CD4-positive, alpha-beta T cell treated with Interleukin-21 for 1 hour (primary cell): ENCODE data around the gene HSPA4.
"Not testable (repeated sequence)": the region's sequence is repeated elsewhere in the genome, so short reads cannot be mapped to it uniquely, and the experiment has no call there.

Experiments
- DNase-seq: peaks from one replicate; pipeline ENCODE4 v3.0.0-alpha.2; 2020

HSPA4 gene

DNA sequence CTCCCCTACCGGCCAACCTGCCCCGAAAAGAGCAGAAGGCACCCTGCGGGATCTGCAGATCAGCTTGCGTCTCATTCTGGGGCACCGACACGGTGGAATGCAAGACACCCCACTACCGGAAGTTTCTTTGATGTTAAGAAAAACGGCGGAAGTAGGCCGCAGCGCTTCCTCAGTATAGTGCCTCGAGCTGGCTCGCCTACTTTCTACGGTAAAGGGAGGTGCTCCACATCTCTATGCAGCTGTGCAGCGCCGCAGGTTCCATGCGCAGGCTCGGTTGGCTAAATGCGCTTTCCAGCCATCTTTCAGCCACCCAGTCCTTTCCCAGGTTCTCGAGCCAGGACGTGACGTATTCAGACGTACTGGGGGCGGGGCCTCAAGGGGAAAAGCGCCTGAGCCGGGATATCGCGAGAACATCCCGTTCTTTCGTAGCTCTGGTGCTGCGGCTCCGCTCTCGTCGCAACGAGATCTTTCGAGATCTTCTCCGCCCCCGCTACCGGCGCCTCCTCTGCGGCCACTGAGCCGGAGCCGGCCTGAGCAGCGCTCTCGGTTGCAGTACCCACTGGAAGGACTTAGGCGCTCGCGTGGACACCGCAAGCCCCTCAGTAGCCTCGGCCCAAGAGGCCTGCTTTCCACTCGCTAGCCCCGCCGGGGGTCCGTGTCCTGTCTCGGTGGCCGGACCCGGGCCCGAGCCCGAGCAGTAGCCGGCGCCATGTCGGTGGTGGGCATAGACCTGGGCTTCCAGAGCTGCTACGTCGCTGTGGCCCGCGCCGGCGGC is at the start of gene HSPA4:
Gene HSPA4 (plus strand): TSS at position 472 of the 775 bp plus-strand sequence. CDS start 238 bp downstream, at position 710.
- DNase-seq, result peak; percentile 98

DNA sequence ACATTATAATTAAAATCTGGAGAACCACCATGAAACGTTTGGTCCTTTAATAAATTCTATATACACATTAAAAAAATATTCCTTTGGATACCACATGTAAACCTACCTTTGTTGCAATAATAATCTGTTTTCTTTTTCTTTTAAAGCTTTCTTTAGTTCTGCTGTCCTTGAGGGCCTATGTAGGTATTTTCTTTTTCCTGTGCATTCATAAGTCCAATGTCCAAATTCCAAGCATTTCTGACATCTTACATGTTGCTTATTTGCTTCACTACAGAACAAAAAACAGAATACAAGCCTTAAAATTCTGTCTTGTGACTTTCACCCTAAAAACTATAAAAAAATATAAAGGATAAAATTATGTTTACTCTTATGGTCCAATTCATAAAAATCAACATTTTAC is 45.2 kb upstream of the HSPA4 start:
- no peak for DNase-seq

DNA sequence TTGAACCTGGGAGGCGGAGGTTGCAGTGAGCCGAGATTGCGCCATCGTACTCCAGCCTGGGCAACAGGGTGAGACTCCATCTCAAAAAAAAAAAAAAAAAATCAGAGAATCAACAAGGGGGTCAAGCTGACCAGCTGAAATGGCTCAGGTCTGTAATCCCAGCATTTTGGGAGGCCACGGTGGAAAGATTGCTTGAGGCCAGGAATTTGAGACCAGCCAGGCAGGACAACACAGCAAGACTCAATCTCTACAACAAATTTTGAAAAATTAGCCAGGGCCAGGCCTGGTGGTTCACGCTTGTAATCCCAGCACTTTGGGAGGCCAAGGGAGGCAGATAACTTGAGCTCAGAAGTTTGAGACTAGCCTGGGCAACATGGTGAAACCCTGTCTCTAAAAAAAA is 43.4 kb upstream of the HSPA4 start:
- DNase-seq, result not testable (repeated sequence)

DNA sequence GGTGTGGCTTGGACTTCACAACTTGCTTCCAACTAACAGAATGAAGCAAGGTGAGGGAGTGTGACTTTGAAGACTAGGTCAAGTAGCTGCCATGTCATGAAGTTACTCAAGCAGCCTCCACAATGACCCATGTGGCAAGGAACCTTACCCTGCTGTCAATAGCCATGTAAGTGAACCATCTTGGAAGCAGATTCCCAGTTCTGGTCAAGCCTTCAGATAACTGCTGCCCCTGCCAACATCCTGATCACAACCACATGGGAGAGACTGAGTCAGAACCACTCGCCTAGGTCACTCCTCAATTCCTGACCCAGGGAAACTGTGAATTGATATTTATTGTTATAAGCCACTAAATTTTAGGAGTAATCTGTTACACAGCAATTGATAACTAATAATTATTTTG is 36.3 kb upstream of the HSPA4 start:
- DNase-seq, result no peak

DNA sequence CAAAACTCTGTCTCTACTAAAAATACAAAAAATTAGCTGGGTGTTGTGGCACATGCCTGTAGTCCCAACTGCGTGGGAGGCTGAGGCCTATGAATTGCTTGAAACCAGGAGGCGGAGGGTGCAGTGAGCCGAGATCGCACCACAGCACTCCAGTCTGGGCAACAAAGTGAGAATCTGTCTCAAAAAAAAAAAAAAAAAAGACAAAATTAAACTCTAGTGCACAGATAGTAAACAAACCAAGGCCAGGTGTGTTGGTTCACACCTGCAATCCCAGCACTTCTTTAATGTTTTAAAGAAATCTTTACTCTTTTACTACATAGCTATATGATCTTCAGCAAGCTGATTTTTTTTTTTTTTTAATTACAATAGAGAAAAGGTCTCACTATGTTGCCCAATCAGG is 33.8 kb upstream of the HSPA4 start:
- DNase-seq, result no peak

DNA sequence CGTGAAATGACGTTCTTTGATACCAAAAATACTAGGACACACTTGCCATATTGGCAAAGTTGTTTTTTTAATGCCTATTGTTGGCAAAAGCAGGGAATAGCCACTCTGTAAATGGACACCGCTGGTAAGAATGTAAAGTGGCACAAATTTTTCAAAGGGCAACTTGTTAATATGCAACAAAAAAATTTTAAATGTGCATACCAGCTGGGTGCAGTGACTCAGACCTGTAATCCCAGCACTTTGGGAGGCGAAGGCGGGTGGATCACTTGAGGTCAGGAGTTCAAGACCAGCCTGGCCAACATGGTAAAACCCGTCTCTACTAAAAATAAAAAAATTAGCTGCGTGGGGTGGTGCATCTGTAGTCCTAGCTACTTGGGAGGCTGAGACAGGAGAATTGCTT is 32.3 kb upstream of the HSPA4 start:
- DNase-seq, result not testable (repeated sequence)

DNA sequence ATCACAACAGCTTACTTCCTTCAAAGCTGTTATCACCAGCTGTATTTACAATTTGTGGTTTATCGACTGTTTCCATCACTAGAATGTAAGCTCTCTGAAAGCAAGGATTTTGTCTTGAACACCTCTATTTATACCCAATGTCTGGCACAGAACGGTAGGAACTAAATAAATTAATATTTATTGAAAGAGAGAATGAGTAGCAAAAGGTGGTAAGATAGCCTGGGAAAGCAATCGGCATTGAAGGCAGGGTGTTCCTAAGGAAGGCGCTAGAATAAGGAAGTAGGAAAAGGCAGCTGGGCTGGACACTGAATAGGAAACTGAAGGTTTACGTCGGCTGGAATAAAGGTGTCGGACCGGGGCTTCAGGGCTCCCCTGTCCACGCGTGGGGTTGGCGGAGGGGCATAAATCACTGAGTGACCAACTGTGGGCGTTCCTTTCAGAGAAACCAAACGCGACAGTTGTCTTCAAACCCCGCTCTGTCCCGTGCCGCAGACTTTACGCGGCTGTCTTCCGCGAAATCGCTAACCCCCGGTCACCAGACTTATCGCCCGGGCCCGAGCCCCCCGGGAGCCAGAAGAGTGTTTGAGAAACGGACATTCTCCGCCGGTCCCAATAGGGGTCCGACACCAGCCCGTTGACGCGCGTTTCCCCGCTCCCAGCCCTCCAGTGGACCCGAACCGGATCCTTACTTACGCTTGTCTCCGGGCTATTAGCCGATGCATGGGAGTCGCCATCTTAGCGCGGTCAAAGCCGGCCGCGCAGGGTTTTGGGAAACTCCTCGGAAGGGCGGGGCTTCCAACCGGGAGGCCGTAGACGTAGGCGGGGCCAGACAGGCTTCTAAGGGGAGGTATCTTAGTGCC is 25.8 kb upstream of the HSPA4 start, which contains the start of gene ZCCHC10:
Gene ZCCHC10 (minus strand): TSS at position 746 of the 860 bp plus-strand sequence. CDS start 12 bp downstream, at position 734.
- peak; percentile 94 for DNase-seq

DNA sequence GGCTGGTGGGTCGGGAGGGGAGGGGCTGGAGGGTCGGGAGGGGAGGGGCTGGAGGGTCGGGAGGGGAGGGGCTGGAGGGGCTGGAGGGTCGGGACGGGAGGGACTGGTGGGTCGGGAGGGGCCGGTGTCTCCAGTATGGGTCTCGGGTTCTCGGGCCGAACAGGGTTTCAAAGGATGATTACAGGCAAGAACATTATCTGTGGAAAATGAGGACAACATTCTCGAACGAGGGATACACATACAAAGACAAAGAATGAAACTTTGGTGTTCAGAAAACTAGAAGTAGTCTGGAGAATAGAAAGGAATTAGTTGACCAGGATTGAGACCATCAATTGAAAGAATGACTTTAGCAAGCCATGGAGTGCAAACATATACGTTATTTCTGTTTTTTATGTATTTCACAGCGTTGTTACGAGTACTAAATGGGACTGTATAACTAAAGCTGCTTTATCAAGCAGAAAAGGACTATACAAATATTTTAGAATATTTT is 25.1 kb upstream of the HSPA4 start:
- DNase-seq, result no peak

DNA sequence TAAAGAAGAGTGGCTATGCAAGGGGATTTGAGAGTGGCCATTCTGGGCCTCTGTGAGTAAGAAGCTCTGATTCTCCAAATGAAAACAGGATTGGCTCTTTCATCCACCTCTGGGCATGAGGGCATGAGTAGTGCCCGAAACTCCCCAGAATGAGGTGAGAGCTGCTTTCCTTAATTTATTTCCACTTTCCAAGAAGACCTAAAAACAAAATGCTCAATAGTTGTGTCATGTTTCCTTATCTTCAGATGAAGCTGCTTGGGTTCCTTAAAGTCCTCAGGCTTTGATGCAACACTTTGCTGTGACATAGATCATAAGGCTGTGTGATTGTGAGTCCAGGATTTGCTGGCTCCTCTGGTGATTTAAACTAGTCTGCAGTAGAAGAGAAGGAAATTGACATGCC is 22.4 kb upstream of the HSPA4 start:
- DNase-seq, result no peak

DNA sequence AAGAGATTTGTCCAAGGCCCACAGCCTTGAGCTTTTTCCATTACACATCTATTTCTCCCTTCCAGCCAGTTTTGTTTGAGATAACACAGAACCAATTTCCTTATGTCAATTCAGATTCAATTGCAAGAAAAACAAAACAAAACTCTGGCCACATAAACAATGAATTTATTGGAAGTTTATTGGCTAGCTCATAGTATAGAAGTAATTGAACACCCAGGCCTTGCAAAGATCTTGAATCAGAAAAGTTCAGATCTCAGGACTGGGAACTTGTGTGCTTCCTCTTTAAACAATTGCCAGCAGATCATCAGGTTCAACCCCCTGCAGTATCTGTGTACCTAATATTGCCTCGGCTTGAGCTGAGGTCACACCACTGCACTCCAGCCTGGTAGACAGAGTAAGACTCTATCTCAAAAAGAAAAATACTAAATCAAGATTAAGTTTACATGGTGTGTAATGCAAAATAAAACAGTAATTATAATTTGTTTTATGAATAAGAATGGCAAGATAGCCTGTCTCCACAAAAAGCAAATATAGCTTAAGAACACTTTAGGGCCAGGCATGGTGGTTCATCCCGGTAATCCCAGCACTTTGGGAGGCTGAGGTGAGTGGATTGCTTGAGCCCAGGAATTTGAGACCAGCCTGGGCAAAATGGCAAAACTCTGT is 21.3 kb upstream of the HSPA4 start:
- DNase-seq, result no peak

DNA sequence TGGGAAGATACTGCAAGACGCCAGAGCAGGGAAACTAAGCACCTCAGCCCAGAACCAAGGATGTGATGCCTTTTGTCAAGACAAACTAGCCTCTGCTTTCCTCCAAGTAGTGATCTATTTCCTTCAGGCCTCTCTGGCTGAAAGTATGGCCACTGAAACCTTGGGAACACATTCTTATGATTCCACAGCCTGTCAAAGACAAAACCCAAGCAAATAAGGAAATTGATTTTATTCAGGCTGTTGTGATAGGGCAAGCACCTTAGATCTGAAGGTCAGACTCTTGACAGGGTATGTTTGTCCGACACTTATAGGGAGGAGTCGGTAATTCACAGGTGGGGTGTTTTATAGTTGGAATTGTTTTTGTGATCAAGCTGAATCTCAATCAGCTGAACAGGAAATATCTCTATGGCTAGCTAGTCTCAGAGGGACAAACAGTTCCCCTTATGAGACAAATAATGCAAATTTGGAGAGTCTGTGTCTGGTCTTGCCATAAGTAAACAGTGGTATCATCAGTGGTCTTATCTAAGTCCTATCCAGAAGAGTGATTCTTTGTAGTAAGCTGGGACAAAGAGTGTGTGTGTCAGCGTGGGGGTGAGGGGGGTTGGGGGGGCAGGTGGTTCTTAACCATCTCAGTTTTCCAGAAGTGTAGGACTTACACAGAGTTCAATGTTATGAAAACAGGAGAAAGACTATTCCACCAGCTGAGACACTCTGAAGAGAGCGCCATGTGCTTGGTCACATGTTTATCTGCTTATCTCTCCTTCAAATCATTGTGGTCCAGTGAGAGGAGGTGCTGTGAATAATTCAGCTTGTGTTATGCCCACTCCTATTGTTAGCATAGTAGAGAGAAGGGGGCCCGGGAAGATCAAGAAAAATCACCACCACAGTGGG is 18.7 kb upstream of the HSPA4 start:
- peak; percentile 21 for DNase-seq

DNA sequence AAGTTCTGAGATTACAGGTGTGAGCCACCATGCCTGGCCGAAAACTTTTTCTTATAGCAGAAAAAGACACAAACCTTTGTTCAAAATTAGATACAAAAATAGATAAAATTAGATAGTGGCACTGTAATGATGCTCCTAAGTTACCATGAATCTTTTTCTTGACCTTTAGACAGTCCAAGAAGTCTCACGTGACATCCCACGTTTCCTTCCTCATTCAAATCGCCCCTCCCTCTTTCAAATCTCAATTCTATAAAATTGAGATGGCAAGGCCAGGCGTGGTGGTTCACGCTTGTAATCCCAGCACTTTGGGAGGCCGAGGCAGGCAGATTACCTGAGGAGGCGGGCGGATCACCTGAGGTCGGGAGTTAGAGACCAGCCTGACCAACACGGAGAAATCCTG is 17.7 kb upstream of the HSPA4 start:
- no peak for DNase-seq

DNA sequence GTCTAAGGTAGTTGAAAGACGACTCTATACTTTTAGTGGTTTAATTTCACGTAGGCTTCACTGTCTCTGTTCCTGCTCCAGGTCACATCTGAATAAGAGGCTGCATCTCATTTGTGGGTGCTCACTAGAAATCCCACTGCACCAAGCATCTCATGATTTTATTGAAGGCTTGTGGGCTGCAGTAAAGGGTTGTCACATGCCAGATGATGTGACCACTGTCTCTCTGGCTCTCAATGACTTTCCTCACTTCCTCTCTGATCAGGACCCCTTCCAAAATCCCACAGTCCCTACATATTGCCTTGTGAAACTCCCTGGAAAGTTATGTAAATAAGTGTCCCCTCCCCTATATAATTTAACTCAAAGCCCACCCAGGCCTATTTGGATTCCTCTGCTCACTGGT is 16.6 kb upstream of the HSPA4 start:
- DNase-seq, result no peak

DNA sequence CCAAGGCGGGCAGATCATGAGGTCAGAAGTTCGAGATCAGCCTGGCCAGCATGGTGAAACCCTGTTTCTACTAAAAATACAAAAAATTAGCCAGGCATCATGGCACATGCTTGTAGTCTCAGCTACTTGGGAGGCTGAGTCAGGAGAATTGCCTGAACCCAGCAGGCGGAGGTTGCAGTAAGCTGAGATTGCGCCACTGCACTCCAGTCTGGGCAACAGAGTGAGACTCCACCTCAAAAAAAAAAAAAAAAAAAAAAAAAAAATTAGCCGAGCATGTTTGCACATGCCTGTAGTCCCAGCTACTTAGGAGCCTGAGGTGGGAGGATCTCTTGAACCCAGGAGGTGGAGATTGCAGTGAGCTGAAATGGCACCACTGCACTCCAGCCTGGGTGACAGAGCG is 15.1 kb upstream of the HSPA4 start:
- DNase-seq, result not testable (repeated sequence)

DNA sequence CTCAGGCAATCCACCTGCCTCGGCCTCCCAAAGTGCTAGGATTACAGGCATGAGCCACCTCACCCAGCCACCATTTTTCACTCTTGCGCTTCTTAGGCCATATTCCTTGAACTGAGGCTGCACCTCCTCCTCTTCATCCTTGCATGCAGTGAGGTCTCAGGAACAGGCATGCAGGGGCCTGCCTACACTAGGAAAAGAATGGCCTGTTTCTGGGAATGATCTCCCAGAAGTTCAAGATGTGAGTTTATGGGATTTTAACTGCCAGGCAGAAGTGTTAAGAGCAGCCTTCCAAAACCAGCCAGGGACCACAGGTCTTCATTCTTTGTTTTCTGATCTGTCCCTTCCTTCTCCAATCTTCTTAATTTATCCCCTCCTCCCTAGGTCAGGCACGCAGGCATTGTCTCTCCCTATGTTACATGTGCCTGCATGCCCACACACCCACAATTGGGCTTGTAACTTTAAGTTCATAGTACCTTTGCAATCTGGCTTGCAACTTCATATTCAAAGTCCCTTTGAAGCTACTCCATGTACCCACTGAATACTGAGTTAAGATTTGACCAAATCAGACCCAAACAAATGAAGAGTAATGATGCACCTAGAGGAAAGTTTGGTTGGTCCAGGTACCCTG is 10.5 kb upstream of the HSPA4 start:
- DNase-seq, result no peak

DNA sequence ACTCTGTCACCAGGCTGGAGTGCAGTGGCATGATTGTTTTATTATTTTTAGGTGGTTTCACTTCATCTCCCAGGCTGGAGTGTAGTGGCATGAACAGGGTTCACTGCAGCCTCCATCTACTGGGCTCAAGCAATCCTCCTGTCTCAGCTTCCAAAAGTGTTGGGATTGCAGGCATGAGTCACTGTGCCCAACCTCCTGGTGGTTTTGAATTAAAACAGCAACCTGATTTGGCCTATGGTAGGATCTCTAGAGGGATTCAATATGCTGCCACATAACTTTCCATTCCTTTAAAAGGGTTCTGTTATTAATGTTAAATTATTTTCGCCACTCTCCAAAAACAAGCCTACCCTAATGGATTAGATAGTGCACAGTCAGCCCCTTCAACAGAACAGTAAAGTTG is 9.9 kb upstream of the HSPA4 start:
- DNase-seq, result no peak

DNA sequence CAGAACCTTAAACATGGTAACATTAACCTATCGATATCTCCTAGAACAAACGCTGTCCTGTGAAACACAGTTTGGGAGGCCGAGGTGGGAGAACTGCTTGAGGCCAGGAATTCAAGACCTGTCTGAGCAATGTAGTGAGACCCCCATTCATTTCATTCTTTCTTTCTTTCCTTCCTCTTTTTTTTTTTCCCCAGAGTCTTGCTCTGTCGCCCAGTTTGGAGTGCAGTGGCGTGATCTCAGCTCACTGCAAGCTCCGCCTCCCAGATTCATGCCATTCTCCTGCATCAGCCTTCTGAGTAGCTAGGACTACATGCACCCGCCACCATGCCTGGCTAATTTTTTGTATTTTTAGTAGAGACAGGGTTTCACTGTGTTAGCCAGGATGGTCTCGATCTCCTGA is 5.3 kb upstream of the HSPA4 start:
- DNase-seq, result not testable (repeated sequence)

DNA sequence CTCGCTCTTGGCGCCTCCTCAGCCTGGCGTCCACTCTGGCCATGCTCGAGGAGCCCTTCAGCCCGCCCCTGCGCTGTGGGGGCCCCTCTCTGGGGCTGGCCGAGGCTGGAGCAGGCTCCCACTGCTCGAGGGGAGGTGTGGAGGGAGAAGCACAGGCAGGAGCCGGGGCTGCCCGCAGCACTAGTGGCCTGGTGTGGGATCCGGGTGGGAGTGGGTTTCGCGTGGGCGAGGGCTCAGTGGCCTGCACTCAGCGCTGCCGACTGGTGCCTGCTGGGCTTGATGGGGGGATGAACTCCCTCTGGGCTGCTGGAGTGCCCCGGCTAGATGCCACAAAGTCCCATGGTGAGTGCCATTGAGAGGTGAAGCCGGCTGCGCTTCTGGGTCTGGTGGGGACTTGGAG is 4.4 kb upstream of the HSPA4 start:
- DNase-seq, result no peak

DNA sequence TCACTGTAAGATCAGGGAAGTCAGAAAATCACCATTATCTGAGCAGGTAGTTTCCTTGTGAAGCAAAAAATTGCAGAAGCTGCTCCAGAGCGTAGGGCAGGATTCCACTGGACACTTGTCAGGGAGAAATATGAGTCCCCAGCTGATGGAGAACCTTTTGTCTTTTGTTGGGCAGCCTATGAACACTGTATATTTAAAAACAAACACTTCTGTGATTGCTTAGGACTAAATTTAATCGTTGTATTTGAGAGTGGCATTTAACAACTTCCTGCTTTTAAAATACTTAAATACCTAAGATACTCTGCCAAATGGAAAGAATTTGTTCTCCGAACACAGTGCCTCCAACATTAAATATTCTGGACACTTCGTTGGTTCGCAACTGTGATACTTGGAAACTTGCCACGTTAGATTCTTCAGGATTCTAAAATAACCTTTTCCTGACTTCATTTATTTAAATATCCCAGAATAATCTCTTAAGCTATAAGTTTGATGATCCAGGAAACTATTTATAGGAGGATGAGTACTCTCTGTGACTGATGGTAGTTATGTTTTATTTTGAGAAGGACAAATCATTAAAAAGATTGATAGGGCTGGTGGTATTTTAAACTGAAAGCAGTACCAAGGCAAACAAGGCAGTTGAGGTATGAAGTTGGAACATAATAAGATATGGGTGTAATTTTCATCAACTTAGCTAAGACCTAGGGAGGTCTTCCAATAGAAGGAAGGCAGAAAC is 2.7 kb upstream of the HSPA4 start:
- no peak for DNase-seq

DNA sequence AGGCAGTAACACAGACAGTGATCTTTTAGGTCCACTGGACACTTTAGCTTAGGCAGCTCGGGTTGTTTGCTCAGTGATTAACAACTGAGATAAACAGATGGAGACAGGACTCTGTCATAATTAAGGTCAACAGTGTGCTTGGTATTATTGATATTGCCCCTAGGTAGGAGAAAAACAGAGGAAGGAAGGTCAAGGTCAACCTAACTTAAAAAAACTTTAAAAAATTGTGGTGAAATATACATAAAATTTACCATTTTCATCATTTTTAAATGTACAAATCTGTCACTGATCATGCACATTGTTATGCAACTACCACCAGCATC is 2.1 kb upstream of the HSPA4 start:
- no peak for DNase-seq

DNA sequence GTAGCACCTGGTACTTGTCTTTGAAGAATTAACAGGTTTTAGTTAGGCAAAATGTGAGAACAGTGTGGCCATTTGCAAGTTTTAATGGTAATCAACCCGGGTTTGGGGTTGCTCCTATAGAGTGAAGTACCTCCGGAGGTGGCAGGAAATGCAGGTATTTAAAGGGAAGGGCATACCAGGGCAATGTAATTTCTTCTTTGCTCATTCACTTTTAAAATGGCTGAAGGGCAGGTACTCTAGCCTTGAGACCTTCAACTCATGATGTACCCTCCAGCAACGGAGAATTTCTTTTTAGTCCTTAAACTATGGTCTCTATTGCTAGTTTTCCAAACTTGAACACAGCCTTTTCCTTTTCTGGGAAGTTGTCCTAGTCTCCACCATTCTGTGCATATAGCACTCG is 1.3 kb upstream of the HSPA4 start:
- peak; percentile 17 for DNase-seq
